CD4-positive, alpha-beta T cell treated with Interleukin-17A for 1 hour (primary cell): ENCODE results near the gene METTL14.

ENCODE experiments used
- DNase-seq: peaks from one replicate; pipeline ENCODE4 v3.0.0-alpha.2; 2020

METTL14 gene

GRCh38 chr4:118761397-118762016 lies 76.3 kb downstream of the METTL14 start:
- no peak for DNase-seq

DNA sequence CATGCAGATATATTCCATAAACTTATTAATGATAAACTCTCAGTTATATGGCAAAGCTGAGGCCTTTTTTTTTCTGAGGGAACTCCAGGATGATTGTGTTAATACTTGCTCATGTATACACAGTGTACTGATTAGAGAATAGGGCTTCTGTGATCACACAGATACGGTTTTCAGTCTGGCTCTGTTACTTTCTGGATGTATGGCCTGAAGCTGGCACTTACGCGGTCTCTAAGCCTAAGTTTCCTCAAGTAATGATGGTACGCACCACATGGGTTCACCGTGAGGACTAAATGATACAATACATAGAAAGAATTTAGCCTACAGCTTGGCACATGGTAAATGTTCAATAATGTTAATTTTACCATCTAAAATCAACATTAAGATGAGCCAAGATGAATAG lies 77.0 kb downstream of the METTL14 start:
- no peak for DNase-seq

GRCh38 chr4:118762730-118763477 lies 77.7 kb downstream of the METTL14 start:
- DNase-seq, result no peak
